ENCODE measurements around the gene OSTN.
"Not testable (repeated sequence)": the region's sequence is repeated elsewhere in the genome, so short reads cannot be mapped to it uniquely, and the experiment has no call there.

- not testable (repeated sequence) for TF ChIP-seq POLR2A, CTCF (IDR thresholded peaks at IDR 0.05)
These were observed 6.8 kb upstream of the OSTN start for GRCh38 chr3:191192270-191192669.
